ENCODE data around the gene LPP. TPM values are rescaled to one million over a fixed set of nuclear protein-coding genes. Genes with fewer than 3 reads are reported as not detected.
A peak's percentile ranks its signal among the peaks of the same experiment; 100 is the strongest.

LPP gene
- total and polyA plus RNA-seq, 8 donors: 8.0 to 885 (median 305) TPM

DNA sequence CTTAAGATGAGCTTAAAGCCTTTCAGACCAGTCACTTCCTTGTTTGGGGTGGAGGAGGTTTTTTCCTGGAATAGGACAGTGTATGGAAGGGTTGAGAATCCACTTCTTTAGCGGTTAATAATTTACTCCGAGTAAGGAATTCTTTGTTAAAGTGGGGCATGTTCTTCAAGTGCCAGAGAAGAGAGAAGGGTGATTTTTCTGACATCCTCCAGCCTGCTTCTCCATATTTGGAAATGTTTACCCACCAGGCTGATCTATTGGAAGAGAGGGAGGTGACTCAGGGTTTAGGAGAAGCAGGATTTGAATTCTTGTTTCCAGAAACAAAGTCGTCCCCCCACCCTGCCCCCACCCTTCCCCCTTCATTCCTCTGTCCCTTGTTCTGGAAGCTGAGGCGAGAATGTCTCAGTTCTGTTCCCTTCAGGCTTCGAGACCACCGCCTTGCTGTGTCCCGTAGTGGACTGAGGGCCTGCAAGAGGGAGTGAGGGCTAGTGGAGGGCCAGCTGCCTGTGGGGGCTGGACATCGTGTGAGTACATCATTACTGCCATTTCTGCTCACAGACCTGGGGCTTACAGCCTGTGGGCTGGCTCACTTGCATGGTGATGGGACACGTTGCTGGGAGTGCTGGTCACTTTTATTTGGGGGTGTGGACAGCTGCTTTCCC is 58.5 kb downstream of the LPP start:
- intact Hi-C loops (cut with DNase I; ENCODE audit: low total_unique reads): no loop called here
- peak overlapping the region in 3 of 4 donors; percentile 34 to 36 (median 35) for H3K4me3 ChIP-seq

DNA sequence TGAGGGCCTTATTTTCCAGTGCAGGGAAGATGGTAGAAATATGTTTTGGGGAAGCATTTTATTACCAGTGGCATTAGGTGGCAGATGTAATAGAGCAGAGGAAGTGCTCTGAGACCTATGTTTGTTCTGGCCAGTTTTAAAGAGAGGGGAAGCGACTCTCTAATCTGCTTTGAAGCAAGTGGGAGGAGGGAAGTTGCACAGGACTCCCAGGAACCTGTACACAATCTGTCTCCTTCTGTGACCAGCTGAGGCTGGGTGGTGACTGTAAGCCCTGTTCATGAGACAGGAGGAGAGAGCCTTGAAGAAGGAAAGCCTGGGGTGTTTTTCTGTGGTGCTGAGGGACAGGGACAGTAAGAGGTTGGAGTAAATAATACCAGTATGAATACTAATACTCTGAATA is 60.5 kb downstream of the LPP start:
- Histone ChIP-seq H3K9me3 (no peaks in the 10 kb centered on the region), H3K4me1 (peaks cover 39 to 75% (median 55%) of the 10 kb centered on the region in 4 donors), H3K36me3 (peaks cover 0 to 9% (median 2%) of the 10 kb centered on the region in 4 donors), H3K27ac (peak overlapping the region; percentile 34 to 92 (median 81)), H3K4me3 (peak overlapping the region; percentile 28 to 36 (median 34)), H3K27me3 (no peaks in the 10 kb centered on the region)
- TF ChIP-seq POLR2A (IDR thresholded peaks at IDR 0.05) (no peak), POLR2AphosphoS5 (IDR thresholded peaks at IDR 0.05) (peak in 1 of 3 donors; percentile 3)
- intact Hi-C loops (cut with DNase I; ENCODE audit: low total_unique reads): no loop called here
- 13 to 37% (median 29%) methylated on average over 1 of the region's 1 CpG for whole genome bisulfite sequencing, 5 donors
- peak in 1 of 2 donors; percentile 45 for DNase-seq

More for the DNA sequence above, 58.5 kb downstream of the LPP start:
- Histone ChIP-seq H3K36me3 (peaks cover 0 to 9% (median 2%) of the 10 kb centered on the region in 4 donors), H3K27ac (peak overlapping the region; percentile 57 to 92 (median 81)), H3K9me3 (no peaks in the 10 kb centered on the region), H3K4me1 (peaks cover 21 to 71% (median 47%) of the 10 kb centered on the region in 4 donors), H3K27me3 (no peaks in the 10 kb centered on the region)
- 57 to 68% (median 61%) methylated on average over 9 of the region's 9 CpGs for WGBS, 5 donors
- DNase-seq: peak in 1 of 2 donors; percentile 64
- TF ChIP-seq POLR2A (IDR thresholded peaks at IDR 0.05) (no peak), POLR2AphosphoS5 (IDR thresholded peaks at IDR 0.05) (peak; percentile 30 to 92 (median 72)), EP300 (IDR thresholded peaks at IDR 0.05) (peak; percentile 4)
- TF ChIP-seq, protein P1, sequence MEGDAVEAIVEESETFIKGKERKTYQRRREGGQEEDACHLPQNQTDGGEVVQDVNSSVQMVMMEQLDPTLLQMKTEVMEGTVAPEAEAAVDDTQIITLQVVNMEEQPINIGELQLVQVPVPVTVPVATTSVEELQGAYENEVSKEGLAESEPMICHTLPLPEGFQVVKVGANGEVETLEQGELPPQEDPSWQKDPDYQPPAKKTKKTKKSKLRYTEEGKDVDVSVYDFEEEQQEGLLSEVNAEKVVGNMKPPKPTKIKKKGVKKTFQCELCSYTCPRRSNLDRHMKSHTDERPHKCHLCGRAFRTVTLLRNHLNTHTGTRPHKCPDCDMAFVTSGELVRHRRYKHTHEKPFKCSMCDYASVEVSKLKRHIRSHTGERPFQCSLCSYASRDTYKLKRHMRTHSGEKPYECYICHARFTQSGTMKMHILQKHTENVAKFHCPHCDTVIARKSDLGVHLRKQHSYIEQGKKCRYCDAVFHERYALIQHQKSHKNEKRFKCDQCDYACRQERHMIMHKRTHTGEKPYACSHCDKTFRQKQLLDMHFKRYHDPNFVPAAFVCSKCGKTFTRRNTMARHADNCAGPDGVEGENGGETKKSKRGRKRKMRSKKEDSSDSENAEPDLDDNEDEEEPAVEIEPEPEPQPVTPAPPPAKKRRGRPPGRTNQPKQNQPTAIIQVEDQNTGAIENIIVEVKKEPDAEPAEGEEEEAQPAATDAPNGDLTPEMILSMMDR (IDR thresholded peaks at IDR 0.05): no peak

DNA sequence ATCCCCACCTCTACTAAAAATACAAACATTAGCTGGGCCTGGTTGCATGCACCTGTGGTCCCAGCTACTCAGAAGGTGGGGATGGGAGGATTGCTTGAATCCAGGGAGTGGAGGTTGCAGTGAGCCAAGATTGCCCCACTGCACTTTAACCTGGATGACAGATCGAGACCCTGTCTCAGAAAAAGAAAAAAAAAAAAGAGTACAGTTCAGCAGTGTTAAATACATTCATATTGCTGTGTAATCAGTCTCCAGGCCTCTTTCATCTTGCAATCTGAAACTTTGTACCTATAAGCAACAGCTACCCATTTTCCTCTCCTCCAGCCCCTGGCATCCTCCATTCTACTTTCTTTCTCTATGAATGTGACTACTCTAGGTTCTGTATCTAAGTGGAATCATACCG is 61.2 kb downstream of the LPP start:
- 78 to 98% (median 87%) methylated on average over 2 of the region's 2 CpGs for WGBS, 5 donors
- Histone ChIP-seq H3K27ac (peak overlapping the region; percentile 31 to 92 (median 81)), H3K36me3 (peaks cover 0 to 9% (median 2%) of the 10 kb centered on the region in 4 donors), H3K4me1 (peaks cover 45 to 82% (median 59%) of the 10 kb centered on the region in 4 donors), H3K9me3 (no peaks in the 10 kb centered on the region), H3K4me3 (peak overlapping the region; percentile 28 to 36 (median 34)), H3K27me3 (no peaks in the 10 kb centered on the region)
- TF ChIP-seq POLR2A (IDR thresholded peaks at IDR 0.05) (no peak), EP300 (IDR thresholded peaks at IDR 0.05) (no peak), POLR2AphosphoS5 (IDR thresholded peaks at IDR 0.05) (no peak)
- TF ChIP-seq, protein P1 (IDR thresholded peaks at IDR 0.05): no peak
- intact Hi-C loops (cut with DNase I; ENCODE audit: low total_unique reads): no loop called here
- no peak for DNase-seq

DNA sequence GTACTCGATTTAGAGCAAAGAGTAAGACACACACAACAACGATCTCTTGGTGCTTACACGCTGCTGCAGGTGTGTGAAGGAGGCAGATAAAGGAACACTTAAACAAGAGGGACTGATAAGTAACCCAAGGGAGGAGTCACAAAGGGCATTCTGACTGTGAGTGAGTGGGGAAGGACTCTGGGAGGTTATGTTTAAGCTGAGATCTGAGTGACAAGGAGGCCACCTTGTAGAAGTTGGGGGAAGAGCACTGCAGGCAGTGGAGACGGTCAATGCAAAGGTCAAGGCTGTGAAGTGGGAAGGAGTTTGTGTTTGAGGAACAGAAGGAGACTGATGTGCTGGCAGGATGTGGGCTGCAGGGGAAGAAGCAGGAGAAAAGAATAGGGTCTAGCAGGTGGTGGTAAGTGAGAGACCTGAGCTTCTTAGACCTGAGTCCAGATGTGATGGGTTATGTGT is 63.1 kb downstream of the LPP start:
- H3K9me3 ChIP-seq: no peaks in the 10 kb centered on the region
- peaks cover 43 to 88% (median 70%) of the 10 kb centered on the region in 4 donors for H3K4me1 ChIP-seq
- 27 to 46% (median 42%) methylated on average over 4 of the region's 4 CpGs for WGBS, 5 donors
- H3K36me3 ChIP-seq: peaks cover 0 to 4% (median 0%) of the 10 kb centered on the region in 4 donors
- H3K27me3 ChIP-seq: no peaks in the 10 kb centered on the region
- TF ChIP-seq POLR2A (IDR thresholded peaks at IDR 0.05): no peak
- TF ChIP-seq, protein P1 (IDR thresholded peaks at IDR 0.05): no peak
- no peak for TF ChIP-seq EP300 (IDR thresholded peaks at IDR 0.05)
- peak in 2 of 3 donors; percentile 48 to 61 for TF ChIP-seq POLR2AphosphoS5 (IDR thresholded peaks at IDR 0.05)
- H3K4me3 ChIP-seq: peak overlapping the region; percentile 7 to 36 (median 30)
- peak overlapping the region; percentile 16 to 92 (median 81) for H3K27ac ChIP-seq
- peak; percentile 41 to 69 for DNase-seq
- intact Hi-C loops (cut with DNase I; ENCODE audit: low total_unique reads): no loop called here

Data from stomach (tissue), 9 donors.